Measurements from ENCODE around the gene ZNF385A.

ZNF385A gene

GRCh38 chr12:54407183-54407905, 22.8 kb upstream of the ZNF385A start:
- no peak for DNase-seq (ENCODE audit: extremely low read depth, insufficient read length)
- H3K36me3 ChIP-seq (ENCODE audit: control insufficient read depth, insufficient read depth, low read length), result no peaks in the 10 kb centered on the region
- TF ChIP-seq CTCF (IDR thresholded peaks at IDR 0.05; ENCODE audit: insufficient read depth, low read length, poor library complexity, severe bottlenecking), result no peak
- no peak overlapping the region for H3K4me3 ChIP-seq (replicated peaks; ENCODE audit: low read depth, low read length)
- H3K27me3 ChIP-seq (replicated peaks; ENCODE audit: control insufficient read depth, insufficient read depth, low read length), result no peaks in the 10 kb centered on the region

GRCh38 chr12:54405573-54405972, 21.0 kb upstream of the ZNF385A start:
- Histone ChIP-seq H3K4me3 (replicated peaks; ENCODE audit: low read depth, low read length) (no peak overlapping the region), H3K27me3 (replicated peaks; ENCODE audit: control insufficient read depth, insufficient read depth, low read length) (no peaks in the 10 kb centered on the region), H3K36me3 (ENCODE audit: control insufficient read depth, insufficient read depth, low read length) (no peaks in the 10 kb centered on the region)
- DNase-seq (ENCODE audit: extremely low read depth, insufficient read length), result no peak
- TF ChIP-seq CTCF (IDR thresholded peaks at IDR 0.05; ENCODE audit: insufficient read depth, low read length, poor library complexity, severe bottlenecking), result no peak

- TF ChIP-seq CTCF (IDR thresholded peaks at IDR 0.05; ENCODE audit: insufficient read depth, low read length, poor library complexity, severe bottlenecking), result no peak
- H3K27me3 ChIP-seq (replicated peaks; ENCODE audit: control insufficient read depth, insufficient read depth, low read length), result no peaks in the 10 kb centered on the region
- H3K4me3 ChIP-seq (replicated peaks; ENCODE audit: low read depth, low read length), result no peak overlapping the region
- DNase-seq (ENCODE audit: extremely low read depth, insufficient read length), result no peak
- no peaks in the 10 kb centered on the region for H3K36me3 ChIP-seq (ENCODE audit: control insufficient read depth, insufficient read depth, low read length)
Measured at GRCh38 chr12:54405106-54405505, 20.6 kb upstream of the ZNF385A start.

- DNase-seq (ENCODE audit: extremely low read depth, insufficient read length), result no peak
- H3K36me3 ChIP-seq (ENCODE audit: control insufficient read depth, insufficient read depth, low read length), result no peaks in the 10 kb centered on the region
- TF ChIP-seq CTCF (IDR thresholded peaks at IDR 0.05; ENCODE audit: insufficient read depth, low read length, poor library complexity, severe bottlenecking), result peak; percentile 94
- no peaks in the 10 kb centered on the region for H3K27me3 ChIP-seq (replicated peaks; ENCODE audit: control insufficient read depth, insufficient read depth, low read length)
- H3K4me3 ChIP-seq (replicated peaks; ENCODE audit: low read depth, low read length), result no peak overlapping the region
Measured at GRCh38 chr12:54404061-54405004, 19.8 kb upstream of the ZNF385A start.

- no peak for TF ChIP-seq CTCF (IDR thresholded peaks at IDR 0.05; ENCODE audit: insufficient read depth, low read length, poor library complexity, severe bottlenecking)
- no peak for DNase-seq (ENCODE audit: extremely low read depth, insufficient read length)
- Histone ChIP-seq H3K4me3 (replicated peaks; ENCODE audit: low read depth, low read length) (no peak overlapping the region), H3K27me3 (replicated peaks; ENCODE audit: control insufficient read depth, insufficient read depth, low read length) (no peaks in the 10 kb centered on the region), H3K36me3 (ENCODE audit: control insufficient read depth, insufficient read depth, low read length) (no peaks in the 10 kb centered on the region)
Measured at GRCh38 chr12:54401119-54401518, 16.6 kb upstream of the ZNF385A start.
